HG02870 (cell line): Measurements from ENCODE around the gene SLC30A5.

ENCODE experiments used
- ATAC-seq: cut with Tn5 transposase; IDR thresholded peaks from one replicate; pipeline ENCODE4 v1.9.1; 2021; ENCODE audit warnings: mild to moderate bottlenecking, moderate library complexity; ENCODE audit not compliant: unreplicated experiment

Gene SLC30A5

GRCh38 chr5:69166686-69167492 lies 73.1 kb downstream of the SLC30A5 start, which contains the start of gene CCNB1:
Gene CCNB1 (plus strand): TSS chr5:69167150. CDS start chr5:69167263, 113 bp downstream.
- ATAC-seq, result peak; percentile 99

GRCh38 chr5:69167493-69167855 lies 73.7 kb downstream of the SLC30A5 start:
- ATAC-seq, result no peak

- ATAC-seq, result no peak
These were observed 74.1 kb downstream of the SLC30A5 start for GRCh38 chr5:69167929-69168328.

- no peak for ATAC-seq
These were observed 76.7 kb downstream of the SLC30A5 start for GRCh38 chr5:69170495-69170894.

GRCh38 chr5:69170969-69171368 lies 77.2 kb downstream of the SLC30A5 start:
- ATAC-seq, result no peak
